Measurements from ENCODE around the gene MAD1L1.
"Not testable (repeated sequence)": the region's sequence is repeated elsewhere in the genome, so short reads cannot be mapped to it uniquely, and the experiment has no call there.

The MAD1L1 gene

GRCh38 chr7:1862560-1862959, 370.2 kb downstream of the MAD1L1 start:
- H4K20me1 ChIP-seq (ENCODE audit: low read depth, low read length), result no peaks in the 10 kb centered on the region
- TF ChIP-seq EZH2phosphoT487 (conservative IDR thresholded peaks at IDR 0.05; ENCODE audit: low read length), result no peak
- no peak for TF ChIP-seq CTCF (IDR thresholded peaks at IDR 0.05; ENCODE audit: insufficient read depth, low read length, poor library complexity, severe bottlenecking)
- H3K9ac ChIP-seq (ENCODE audit: low read length), result no peak overlapping the region

GRCh38 chr7:1861799-1862458, 370.8 kb downstream of the MAD1L1 start:
- Histone ChIP-seq H3K4me2 (ENCODE audit: low read depth, low read length, poor library complexity, severe bottlenecking) (no peak overlapping the region), H3K36me3 (ENCODE audit: low read length) (no peaks in the 10 kb centered on the region)

More at GRCh38 chr7:1862560-1862959, 370.2 kb downstream of the MAD1L1 start:
- H3K9me2 ChIP-seq (replicated peaks; ENCODE audit: insufficient read depth, low read length), result no peaks in the 10 kb centered on the region
- no peaks in the 10 kb centered on the region for H3K79me2 ChIP-seq (ENCODE audit: insufficient read depth, low read length)
- no peaks in the 10 kb centered on the region for H3K36me3 ChIP-seq (ENCODE audit: low read length)
- no peaks in the 10 kb centered on the region for H3F3A ChIP-seq (ENCODE audit: insufficient read depth)
- no peaks in the 10 kb centered on the region for H3K27me3 ChIP-seq (ENCODE audit: low read length)
- no peak overlapping the region for H3K27ac ChIP-seq (ENCODE audit: low read depth, low read length)
- H3K4me2 ChIP-seq (ENCODE audit: low read depth, low read length, poor library complexity, severe bottlenecking), result no peak overlapping the region
- H3K9me3 ChIP-seq (ENCODE audit: insufficient read depth, low read length), result no peaks in the 10 kb centered on the region
- no peak overlapping the region for H3K4me3 ChIP-seq (ENCODE audit: insufficient read depth, low read length, poor library complexity, severe bottlenecking)
- no peak overlapping the region for H2AFZ ChIP-seq (ENCODE audit: low read depth, low read length, severe bottlenecking)

GRCh38 chr7:1860881-1861798, 371.6 kb downstream of the MAD1L1 start:
- H3K9me2 ChIP-seq (replicated peaks; ENCODE audit: insufficient read depth, low read length); H3K27ac ChIP-seq (ENCODE audit: low read depth, low read length); H4K20me1 ChIP-seq (ENCODE audit: low read depth, low read length); H3K9me3 ChIP-seq (ENCODE audit: insufficient read depth, low read length); H3K9ac ChIP-seq (ENCODE audit: low read length); H2AFZ ChIP-seq (ENCODE audit: low read depth, low read length, severe bottlenecking); H3F3A ChIP-seq (ENCODE audit: insufficient read depth); H3K27me3 ChIP-seq (ENCODE audit: low read length); H3K4me2 ChIP-seq (ENCODE audit: low read depth, low read length, poor library complexity, severe bottlenecking); H3K36me3 ChIP-seq (ENCODE audit: low read length); H3K4me3 ChIP-seq (ENCODE audit: insufficient read depth, low read length, poor library complexity, severe bottlenecking); H3K79me2 ChIP-seq (ENCODE audit: insufficient read depth, low read length): not testable (repeated sequence)

More at GRCh38 chr7:1861799-1862458, 370.8 kb downstream of the MAD1L1 start:
- Histone ChIP-seq H3F3A (ENCODE audit: insufficient read depth) (no peaks in the 10 kb centered on the region), H3K79me2 (ENCODE audit: insufficient read depth, low read length) (no peaks in the 10 kb centered on the region), H4K20me1 (ENCODE audit: low read depth, low read length) (no peaks in the 10 kb centered on the region), H3K9me3 (ENCODE audit: insufficient read depth, low read length) (no peaks in the 10 kb centered on the region), H3K27ac (ENCODE audit: low read depth, low read length) (no peak overlapping the region), H3K9ac (ENCODE audit: low read length) (no peak overlapping the region), H2AFZ (ENCODE audit: low read depth, low read length, severe bottlenecking) (no peak overlapping the region), H3K27me3 (ENCODE audit: low read length) (no peaks in the 10 kb centered on the region), H3K9me2 (replicated peaks; ENCODE audit: insufficient read depth, low read length) (no peaks in the 10 kb centered on the region), H3K4me3 (ENCODE audit: insufficient read depth, low read length, poor library complexity, severe bottlenecking) (no peak overlapping the region)
- TF ChIP-seq CTCF (IDR thresholded peaks at IDR 0.05; ENCODE audit: insufficient read depth, low read length, poor library complexity, severe bottlenecking) (no peak), EZH2phosphoT487 (conservative IDR thresholded peaks at IDR 0.05; ENCODE audit: low read length) (no peak)
